AG09319 (cell line): Measurements from ENCODE around the gene DLGAP4.

ENCODE experiments used
- DNase-seq: peaks from one replicate; pipeline ENCODE4 v3.0.0-alpha.2; 2010; ENCODE audit warnings: low read depth; ENCODE audit errors: extremely low read depth
- TF ChIP-seq, protein P1 (sequence below): IDR thresholded peaks from 2 replicates; pipeline ENCODE4 v1.5.1; 2011; ENCODE audit warnings: low read depth, mild to moderate bottlenecking, inconsistent platforms, low read length, moderate library complexity

The DLGAP4 gene

DNA sequence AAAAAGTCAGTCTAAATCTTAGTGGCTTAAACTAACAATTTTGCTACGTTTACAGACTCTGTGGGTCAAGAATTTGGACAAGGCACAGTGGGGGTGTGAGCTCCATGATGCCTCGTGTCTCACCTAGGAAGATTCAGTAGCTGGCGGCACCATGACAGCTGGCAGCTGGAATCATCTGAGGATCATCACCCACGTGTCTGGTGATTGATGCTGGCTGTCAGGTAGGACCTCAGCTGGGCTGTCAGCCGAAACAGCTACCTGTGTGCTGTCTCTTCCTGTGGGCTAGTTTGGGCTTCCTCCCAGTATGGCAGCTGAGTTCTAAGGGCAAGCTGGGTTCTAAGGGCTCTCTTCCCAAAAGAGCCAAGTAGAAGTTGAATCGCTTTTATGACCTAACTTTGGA is 26.4 kb upstream of the DLGAP4 start:
- TF ChIP-seq, protein P1, sequence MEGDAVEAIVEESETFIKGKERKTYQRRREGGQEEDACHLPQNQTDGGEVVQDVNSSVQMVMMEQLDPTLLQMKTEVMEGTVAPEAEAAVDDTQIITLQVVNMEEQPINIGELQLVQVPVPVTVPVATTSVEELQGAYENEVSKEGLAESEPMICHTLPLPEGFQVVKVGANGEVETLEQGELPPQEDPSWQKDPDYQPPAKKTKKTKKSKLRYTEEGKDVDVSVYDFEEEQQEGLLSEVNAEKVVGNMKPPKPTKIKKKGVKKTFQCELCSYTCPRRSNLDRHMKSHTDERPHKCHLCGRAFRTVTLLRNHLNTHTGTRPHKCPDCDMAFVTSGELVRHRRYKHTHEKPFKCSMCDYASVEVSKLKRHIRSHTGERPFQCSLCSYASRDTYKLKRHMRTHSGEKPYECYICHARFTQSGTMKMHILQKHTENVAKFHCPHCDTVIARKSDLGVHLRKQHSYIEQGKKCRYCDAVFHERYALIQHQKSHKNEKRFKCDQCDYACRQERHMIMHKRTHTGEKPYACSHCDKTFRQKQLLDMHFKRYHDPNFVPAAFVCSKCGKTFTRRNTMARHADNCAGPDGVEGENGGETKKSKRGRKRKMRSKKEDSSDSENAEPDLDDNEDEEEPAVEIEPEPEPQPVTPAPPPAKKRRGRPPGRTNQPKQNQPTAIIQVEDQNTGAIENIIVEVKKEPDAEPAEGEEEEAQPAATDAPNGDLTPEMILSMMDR: no peak
- DNase-seq: no peak

DNA sequence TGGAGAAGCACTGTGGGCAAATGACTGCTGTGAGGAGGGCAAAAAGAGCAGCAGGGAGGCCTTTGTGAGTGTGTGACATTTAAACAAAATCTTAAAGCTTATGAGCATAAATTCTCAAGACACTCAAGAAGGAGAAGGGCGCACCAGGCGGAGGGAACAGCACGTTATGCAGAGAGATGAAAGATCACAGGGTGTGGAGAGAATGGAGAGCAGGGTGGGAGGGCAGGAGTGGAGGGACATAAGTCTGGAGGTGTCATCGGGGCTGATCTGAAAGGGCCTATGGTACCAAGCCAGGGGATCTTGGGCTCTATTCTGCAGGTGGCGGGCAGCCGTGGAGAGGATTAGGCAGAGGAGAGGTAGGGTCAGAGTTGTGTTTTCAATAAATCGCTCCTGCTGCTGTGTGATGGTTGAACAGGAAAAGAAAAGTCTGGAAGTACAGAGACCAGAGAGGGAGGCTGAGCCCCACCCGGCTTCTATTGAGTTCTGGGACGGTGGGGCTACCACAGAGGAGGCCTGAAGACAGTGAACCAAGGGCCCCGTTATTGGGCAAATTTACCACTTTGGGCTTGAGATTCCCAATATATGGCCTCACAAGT is 24.3 kb upstream of the DLGAP4 start:
- TF ChIP-seq, protein P1: no peak
- DNase-seq: no peak

DNA sequence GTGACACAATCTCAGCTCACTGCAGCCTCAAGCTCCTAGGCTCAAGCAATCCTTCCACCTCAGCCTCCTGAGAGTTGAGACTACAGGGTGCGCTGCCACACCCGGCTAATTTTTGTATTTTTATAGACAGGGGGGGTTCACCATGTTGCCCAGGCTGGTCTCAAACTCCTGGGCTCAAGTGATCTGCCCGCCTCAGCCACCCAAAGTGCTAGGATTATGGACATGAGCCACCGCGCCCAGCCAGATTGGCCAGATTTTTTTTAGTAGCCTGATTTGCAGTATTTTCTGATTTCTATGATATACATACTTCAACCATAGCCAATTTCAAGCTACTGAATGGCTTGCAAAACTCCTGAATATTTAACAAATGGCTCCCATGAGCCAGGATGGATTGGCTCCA is 21.4 kb upstream of the DLGAP4 start:
- TF ChIP-seq, protein P1: no peak
- no peak for DNase-seq

DNA sequence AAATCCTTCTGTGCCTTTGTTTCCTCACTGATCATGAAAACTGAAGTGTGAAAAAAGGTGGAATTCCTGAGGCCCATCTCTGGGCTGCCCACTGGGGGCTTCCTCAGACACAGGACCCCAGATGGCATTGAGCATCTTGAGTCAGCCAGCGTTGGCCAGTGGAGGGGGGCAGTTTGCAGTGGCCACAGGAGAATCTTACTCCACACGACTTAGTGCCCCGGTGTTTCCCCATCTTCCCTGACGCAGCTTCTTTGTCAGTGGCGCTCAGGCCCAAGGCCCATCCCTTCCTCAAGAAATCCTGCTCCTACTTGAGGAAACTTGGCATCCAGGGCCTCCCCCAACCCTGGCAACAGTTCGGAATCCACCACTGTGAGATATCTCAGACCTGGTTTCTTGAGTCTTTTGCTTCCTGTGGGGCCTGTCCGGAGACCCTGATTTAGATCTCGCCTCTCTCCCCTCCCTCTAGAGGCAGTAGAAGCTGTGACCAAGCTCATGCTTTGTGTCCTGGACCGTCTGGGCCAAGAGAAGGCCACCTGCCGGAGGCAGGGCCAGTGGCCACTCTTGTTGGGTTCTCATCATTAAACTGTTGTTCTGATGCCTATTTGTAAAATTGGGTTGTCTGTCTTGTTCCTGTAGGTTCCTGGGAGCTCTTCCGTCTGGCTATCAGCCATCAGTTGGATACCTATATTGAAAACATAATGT is 20.2 kb upstream of the DLGAP4 start:
- no peak for DNase-seq
- TF ChIP-seq, protein P1: no peak

DNA sequence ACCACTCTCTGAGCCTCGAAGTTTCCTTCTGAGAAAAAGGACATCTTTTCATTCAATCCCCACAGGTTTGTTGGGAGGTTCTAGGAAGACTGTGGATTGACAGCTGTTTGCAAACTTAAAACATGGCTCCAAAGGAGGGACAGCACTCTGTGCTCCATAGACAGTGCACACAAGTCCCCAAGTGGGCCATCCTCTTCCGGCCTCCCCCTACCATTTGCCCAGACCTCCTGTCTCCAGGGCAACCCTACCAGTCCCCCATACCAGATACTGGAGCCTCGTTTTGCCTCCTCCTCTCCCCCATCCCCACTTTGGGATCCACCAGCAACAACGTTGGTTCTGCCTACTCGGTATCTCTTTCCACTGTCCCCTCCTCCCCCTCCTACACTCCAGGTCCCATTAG is 8.5 kb upstream of the DLGAP4 start:
- no peak for DNase-seq
- TF ChIP-seq, protein P1: no peak

DNA sequence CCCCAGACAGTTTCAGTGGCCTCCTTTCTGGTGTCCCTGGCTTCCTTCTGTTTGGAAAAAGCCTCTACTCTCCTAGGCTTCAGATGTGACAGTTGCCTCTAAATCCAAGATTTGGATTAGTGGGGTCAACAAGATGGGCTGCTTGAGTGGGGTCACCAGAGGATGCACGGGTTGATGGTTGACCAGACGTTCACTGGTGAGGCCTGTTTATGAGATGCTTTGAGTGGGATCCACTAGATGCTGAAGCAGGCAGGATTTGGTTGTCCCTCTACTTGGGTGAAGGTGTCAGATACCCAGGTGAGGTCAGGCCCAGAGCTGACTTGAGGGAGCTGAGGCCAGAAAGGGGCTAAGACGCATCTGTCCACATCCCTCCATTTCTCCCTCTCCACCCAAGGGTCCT is 8.1 kb upstream of the DLGAP4 start:
- DNase-seq: no peak
- TF ChIP-seq, protein P1: no peak

DNA sequence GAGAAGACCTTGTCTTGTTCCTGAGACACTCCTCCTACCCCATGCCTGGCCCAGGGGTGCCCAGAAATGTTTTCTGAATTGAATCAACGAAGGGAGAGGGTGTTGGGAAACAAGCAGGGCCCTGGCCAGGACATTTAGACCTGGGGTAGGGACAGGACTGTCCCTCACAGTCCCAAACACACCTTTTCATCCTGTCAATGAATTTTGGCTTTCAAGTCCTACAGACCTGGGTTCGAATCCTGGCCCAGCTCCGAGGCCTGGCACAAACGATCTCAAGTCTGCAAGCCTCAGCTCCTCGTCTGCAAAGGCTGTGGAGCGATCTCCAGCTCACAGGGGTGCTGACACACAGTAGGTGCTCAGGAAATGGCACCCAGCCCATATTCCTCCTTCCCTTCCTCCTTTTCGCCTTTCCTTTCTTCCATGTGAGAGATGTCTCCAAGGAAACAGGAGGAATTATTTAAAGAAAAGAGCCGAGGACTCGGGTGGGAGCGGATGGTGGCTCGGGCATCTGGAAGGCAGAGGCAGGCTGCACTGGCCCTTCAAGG is 7.3 kb upstream of the DLGAP4 start:
- TF ChIP-seq, protein P1: no peak
- DNase-seq: no peak
